Body of pancreas (tissue), 4 donors: ENCODE data around the gene PLA2G2C. TPM values are rescaled to one million over a fixed set of nuclear protein-coding genes. Genes with fewer than 3 reads are reported as not detected.

Source experiments
- ATAC-seq: fragments of 150-250 bp; one replicate; pipeline ENCODE4 v1.9.1; 2016
- DNase-seq, 4 donors: peaks; one replicate each; pipeline ENCODE4 v3.0.0-alpha.2; 2019
- H3K27ac ChIP-seq, 4 donors: fragments of 200-600 bp; sonication (generic); 1 replicate in 3 of 4; 2 replicates in 1 of 4; pipeline versions ENCODE4 v1.5.1 to v1.6.1; 2016 to 2019; ENCODE audit warnings: mild to moderate bottlenecking in 1 of 4, mixed read lengths in 1 of 4, moderate library complexity in 1 of 4
- H3K27me3 ChIP-seq, 2 donors: fragments of 200-600 bp; sonication (generic); one replicate each; pipeline ENCODE4 v1.6.0; 2016; ENCODE audit warnings: mild to moderate bottlenecking in 1 of 2
- H3K36me3 ChIP-seq, 2 donors: fragments of 200-600 bp; sonication (generic); replicated peaks in 1 of 2; 2 replicates each; pipeline ENCODE4 v1.5.1; 2016; ENCODE audit warnings: low read depth in 2 of 2; ENCODE audit not compliant: insufficient read depth in 1 of 2
- H3K4me1 ChIP-seq: fragments of 200-600 bp; sonication (generic); one replicate; pipeline ENCODE4 v1.6.0; 2016
- H3K4me3 ChIP-seq, 2 donors: fragments of 200-600 bp; sonication (generic); 1 replicate in 1 of 2; 2 replicates in 1 of 2; pipeline ENCODE4 v1.5.1; 2016 to 2019
- H3K9me3 ChIP-seq, 3 donors: fragments of 200-600 bp; sonication (generic); 1 replicate in 2 of 3; 2 replicates in 1 of 3; pipeline ENCODE4 v1.5.1; 2016
- POLR2A ChIP-seq, 3 donors: fragments of 450-650 bp; IDR thresholded peaks; one replicate each; pipeline ENCODE4 v1.6.1; 2016; ENCODE audit warnings: antibody characterized with exemption in 3 of 3, mild to moderate bottlenecking in 2 of 3
- WGBS, 2 donors: methylation state at CpG; one replicate each; pipeline ENCODE4 v1.1.5; 2017; 5-methylcytosine and 5-hydroxymethylcytosine counted together
- intact Hi-C: fragments of 100-400 bp; cut with DNase I; formaldehyde crosslinking; loops from one replicate; pipeline ENCODE4 v1.15.1; 2023
- total RNA-seq, 2 donors: library from RNA; depleted of rRNA; stranded (reverse); fragments of >200 nt; gene quantifications; one replicate each; pipeline ENCODE4 v1.1.0, GENCODE V29; 2016
- TF ChIP-seq, protein P1 (sequence below), 7 experiments: fragments of 450-650 bp in 4 of 7; fragments of 200-600 bp in 3 of 7; sonication (generic) in 3 of 7; IDR thresholded peaks; one replicate each; pipeline ENCODE4 v1.5.1; 2016 to 2019; ENCODE audit warnings: antibody characterized with exemption in 7 of 7

Gene PLA2G2C
- total RNA-seq, 2 donors from 2014 or later: not detected

DNA sequence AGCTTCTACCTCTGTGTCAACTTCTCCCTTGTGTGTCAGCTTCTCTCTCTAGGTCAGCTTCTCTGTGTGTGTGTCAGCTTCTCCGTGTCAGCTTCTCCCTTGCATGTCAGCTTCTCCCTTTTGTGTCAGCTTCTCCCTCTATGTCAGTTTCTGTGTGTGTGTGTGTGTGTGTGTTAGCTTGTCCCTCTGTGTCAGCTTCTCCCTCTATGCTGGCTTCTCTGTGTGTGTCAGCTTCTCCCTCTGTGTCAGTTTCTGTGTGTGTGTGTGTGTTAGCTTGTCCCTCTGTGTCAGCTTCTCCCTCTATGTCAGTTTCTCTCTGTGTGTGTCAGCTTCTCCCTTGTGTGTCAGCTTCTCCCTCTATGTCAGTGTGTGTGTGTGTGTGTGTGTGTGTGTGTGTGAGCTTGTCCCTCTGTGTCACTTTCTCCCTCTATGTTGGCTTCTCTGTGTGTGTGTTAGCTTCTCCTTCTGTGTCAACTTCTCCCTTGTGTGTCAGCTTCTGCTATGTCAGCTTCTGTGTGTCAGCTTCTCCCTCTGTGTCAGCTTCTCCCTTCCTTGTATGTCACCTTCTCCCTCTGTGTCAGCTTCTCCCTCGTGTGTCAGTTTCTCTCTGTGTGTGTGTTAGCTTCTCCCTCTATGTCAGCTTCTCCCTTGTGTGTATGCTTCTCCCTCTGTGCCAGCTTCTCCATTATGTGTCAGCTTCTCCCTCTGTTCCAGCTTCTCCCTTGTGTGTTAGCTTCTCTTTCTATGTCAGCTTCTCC, 6.8 kb downstream of the PLA2G2C start:
- ATAC-seq (no peak), DNase-seq (no peak)
- no peak overlapping the region for H3K4me3 ChIP-seq
- WGBS, 2 donors: 77 to 91% methylated on average over 2 of the region's 2 CpGs
- intact Hi-C loops: no loop called here
- TF ChIP-seq POLR2A (IDR thresholded peaks at IDR 0.05): no peak
- TF ChIP-seq, protein P1, sequence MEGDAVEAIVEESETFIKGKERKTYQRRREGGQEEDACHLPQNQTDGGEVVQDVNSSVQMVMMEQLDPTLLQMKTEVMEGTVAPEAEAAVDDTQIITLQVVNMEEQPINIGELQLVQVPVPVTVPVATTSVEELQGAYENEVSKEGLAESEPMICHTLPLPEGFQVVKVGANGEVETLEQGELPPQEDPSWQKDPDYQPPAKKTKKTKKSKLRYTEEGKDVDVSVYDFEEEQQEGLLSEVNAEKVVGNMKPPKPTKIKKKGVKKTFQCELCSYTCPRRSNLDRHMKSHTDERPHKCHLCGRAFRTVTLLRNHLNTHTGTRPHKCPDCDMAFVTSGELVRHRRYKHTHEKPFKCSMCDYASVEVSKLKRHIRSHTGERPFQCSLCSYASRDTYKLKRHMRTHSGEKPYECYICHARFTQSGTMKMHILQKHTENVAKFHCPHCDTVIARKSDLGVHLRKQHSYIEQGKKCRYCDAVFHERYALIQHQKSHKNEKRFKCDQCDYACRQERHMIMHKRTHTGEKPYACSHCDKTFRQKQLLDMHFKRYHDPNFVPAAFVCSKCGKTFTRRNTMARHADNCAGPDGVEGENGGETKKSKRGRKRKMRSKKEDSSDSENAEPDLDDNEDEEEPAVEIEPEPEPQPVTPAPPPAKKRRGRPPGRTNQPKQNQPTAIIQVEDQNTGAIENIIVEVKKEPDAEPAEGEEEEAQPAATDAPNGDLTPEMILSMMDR (IDR thresholded peaks at IDR 0.05): no peak
- H3K27ac ChIP-seq: no peak overlapping the region
- H3K27me3 ChIP-seq: no peaks in the 10 kb centered on the region
- no peaks in the 10 kb centered on the region for H3K4me1 ChIP-seq
- H3K9me3 ChIP-seq: no peaks in the 10 kb centered on the region
- H3K36me3 ChIP-seq: no peaks in the 10 kb centered on the region

- H3K4me3 ChIP-seq: no peak overlapping the region
- ATAC-seq: no peak
- intact Hi-C loops: no loop called here
- no peaks in the 10 kb centered on the region for H3K4me1 ChIP-seq
- no peak overlapping the region for H3K27ac ChIP-seq
- no peak for TF ChIP-seq POLR2A (IDR thresholded peaks at IDR 0.05)
- TF ChIP-seq, protein P1 (IDR thresholded peaks at IDR 0.05): no peak
- H3K27me3 ChIP-seq: no peaks in the 10 kb centered on the region
- WGBS, 2 donors: 77 to 78% methylated on average over 13 of the region's 13 CpGs
- H3K9me3 ChIP-seq: no peaks in the 10 kb centered on the region
- DNase-seq: no peak
- no peaks in the 10 kb centered on the region for H3K36me3 ChIP-seq
Measured at GRCh38 chr1:20178634-20179370, 7.5 kb downstream of the PLA2G2C start.

DNA sequence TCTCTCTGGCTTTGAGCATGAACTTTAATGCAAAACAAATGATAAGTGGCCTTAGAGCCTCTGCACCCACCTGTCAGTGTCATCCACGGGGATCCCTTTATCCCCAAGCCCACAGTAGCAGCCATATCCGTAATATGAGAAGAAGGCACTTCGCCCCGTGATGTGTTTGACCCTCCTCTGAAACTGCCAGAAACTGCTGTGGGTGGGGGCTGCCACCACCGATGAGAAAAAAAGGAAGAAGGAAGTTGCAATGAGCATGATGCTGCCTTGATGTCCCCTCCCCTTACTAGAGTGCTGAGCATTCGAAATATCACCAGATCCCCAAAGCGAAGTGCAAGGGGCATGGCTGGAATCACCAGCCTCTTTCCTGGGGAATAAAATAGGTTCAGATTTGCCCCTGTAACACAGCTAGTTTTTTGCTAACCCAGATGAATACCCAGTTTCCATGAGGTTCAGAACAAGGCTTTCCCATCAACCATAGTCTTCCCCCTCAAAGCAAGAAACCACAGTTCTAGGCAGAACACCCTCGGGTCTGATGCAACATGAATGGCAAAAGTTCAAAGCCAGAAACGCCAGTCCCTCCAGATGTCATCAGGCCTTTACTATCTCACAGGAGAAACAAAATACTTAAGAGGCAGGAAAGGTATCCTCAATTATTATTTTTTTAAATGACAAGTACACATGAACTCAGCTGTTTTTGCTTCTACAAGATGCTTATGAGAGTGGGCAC, 11.2 kb downstream of the PLA2G2C start:
- H3K4me1 ChIP-seq: no peaks in the 10 kb centered on the region
- no peaks in the 10 kb centered on the region for H3K36me3 ChIP-seq
- DNase-seq (no peak), ATAC-seq (no peak)
- intact Hi-C loops: no loop called here
- no peaks in the 10 kb centered on the region for H3K9me3 ChIP-seq
- TF ChIP-seq POLR2A (IDR thresholded peaks at IDR 0.05): no peak
- H3K27me3 ChIP-seq: no peaks in the 10 kb centered on the region
- no peak overlapping the region for H3K27ac ChIP-seq
- WGBS, 2 donors: 51 to 60% methylated on average over 9 of the region's 9 CpGs
- no peak overlapping the region for H3K4me3 ChIP-seq

GRCh38 chr1:20172033-20172590, 14.2 kb downstream of the PLA2G2C start:
- no peaks in the 10 kb centered on the region for H3K27me3 ChIP-seq
- intact Hi-C loops: no loop called here
- ATAC-seq (no peak), DNase-seq (no peak)
- TF ChIP-seq POLR2A (IDR thresholded peaks at IDR 0.05): no peak
- TF ChIP-seq, protein P1 (IDR thresholded peaks at IDR 0.05): no peak
- no peaks in the 10 kb centered on the region for H3K9me3 ChIP-seq
- no peaks in the 10 kb centered on the region for H3K36me3 ChIP-seq
- 79 to 80% methylated on average over 12 of the region's 12 CpGs for WGBS, 2 donors
- no peak overlapping the region for H3K27ac ChIP-seq
- H3K4me3 ChIP-seq: no peak overlapping the region
- no peaks in the 10 kb centered on the region for H3K4me1 ChIP-seq

GRCh38 chr1:20169932-20170331, 16.4 kb downstream of the PLA2G2C start:
- no peak for DNase-seq
- peaks cover 0 to 4% (median 0%) of the 10 kb centered on the region in 3 donors for H3K9me3 ChIP-seq
- no peak for ATAC-seq
- no peak overlapping the region for H3K4me3 ChIP-seq
- 86 to 90% methylated on average over 4 to 5 of the region's 5 CpGs for WGBS, 2 donors
- no peaks in the 10 kb centered on the region for H3K27me3 ChIP-seq
- intact Hi-C loops: no loop called here
- H3K36me3 ChIP-seq: no peaks in the 10 kb centered on the region
- H3K4me1 ChIP-seq: no peaks in the 10 kb centered on the region
- no peak overlapping the region for H3K27ac ChIP-seq
- TF ChIP-seq, protein P1 (IDR thresholded peaks at IDR 0.05): no peak
